GM21825 (cell line): ENCODE results near the gene SIPA1L3.
"Not testable (repeated sequence)": the region's sequence is repeated elsewhere in the genome, so short reads cannot be mapped to it uniquely, and the experiment has no call there.

Experiments used
- ATAC-seq: cut with Tn5 transposase; IDR thresholded peaks from one replicate; pipeline ENCODE4 v1.9.1; 2021; ENCODE audit warnings: mild to moderate bottlenecking, moderate library complexity; ENCODE audit not compliant: unreplicated experiment

The SIPA1L3 gene, protein sequence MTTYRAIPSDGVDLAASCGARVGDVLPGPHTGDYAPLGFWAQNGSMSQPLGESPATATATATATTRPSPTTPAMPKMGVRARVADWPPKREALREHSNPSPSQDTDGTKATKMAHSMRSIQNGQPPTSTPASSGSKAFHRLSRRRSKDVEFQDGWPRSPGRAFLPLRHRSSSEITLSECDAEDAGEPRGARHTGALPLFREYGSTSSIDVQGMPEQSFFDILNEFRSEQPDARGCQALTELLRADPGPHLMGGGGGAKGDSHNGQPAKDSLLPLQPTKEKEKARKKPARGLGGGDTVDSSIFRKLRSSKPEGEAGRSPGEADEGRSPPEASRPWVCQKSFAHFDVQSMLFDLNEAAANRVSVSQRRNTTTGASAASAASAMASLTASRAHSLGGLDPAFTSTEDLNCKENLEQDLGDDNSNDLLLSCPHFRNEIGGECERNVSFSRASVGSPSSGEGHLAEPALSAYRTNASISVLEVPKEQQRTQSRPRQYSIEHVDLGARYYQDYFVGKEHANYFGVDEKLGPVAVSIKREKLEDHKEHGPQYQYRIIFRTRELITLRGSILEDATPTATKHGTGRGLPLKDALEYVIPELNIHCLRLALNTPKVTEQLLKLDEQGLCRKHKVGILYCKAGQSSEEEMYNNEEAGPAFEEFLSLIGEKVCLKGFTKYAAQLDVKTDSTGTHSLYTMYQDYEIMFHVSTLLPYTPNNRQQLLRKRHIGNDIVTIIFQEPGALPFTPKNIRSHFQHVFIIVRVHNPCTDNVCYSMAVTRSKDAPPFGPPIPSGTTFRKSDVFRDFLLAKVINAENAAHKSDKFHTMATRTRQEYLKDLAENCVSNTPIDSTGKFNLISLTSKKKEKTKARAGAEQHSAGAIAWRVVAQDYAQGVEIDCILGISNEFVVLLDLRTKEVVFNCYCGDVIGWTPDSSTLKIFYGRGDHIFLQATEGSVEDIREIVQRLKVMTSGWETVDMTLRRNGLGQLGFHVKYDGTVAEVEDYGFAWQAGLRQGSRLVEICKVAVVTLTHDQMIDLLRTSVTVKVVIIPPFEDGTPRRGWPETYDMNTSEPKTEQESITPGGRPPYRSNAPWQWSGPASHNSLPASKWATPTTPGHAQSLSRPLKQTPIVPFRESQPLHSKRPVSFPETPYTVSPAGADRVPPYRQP (N-terminal part only)

DNA sequence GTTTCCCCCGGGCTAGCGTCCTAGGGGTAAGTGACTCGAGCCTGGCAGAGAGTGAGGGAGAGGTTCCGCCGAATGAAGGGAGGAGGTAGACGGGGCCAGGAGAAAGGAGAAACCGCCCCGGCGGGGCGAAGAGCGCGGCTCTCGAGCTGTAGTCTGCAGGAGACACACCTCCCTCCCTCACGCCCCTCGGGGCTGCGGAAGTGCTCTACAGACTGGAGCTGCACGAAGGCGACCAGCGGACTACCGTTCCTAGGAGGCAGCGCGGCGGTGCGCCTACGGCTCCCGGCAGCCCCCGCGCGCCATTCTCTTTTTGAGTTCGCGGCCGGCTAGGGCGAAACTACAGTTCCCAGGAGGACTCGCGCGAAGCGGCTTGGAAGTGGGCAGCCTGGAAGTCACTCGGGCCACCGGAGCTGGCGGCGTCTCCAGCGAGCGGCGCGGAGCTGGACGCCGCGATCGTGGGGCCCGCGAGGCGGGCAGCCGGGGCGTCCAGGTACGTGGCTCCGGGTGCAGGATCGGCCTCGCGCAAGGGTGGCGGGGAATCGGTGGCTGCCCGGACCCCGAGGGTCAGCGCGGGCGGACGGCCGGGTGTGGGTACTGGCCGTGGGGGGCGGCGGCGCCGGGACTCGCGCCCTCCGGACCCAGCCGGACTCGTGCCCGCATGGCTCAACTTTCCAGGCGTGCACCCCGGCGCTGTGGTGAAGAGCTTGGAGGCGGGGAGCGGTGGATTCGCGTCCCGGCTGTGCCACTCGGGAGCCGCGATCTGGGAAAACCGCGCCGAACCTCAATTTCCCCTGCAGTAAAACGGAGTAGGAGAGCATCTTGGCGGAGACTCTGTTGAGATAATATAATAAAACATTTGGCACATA is at the start of gene SIPA1L3:
Gene SIPA1L3, plus strand, starts transcription at position 340 of the 866 bp plus-strand sequence. CDS start 174,358 bp downstream, outside the sequence.
- peak; percentile 80 for ATAC-seq

DNA sequence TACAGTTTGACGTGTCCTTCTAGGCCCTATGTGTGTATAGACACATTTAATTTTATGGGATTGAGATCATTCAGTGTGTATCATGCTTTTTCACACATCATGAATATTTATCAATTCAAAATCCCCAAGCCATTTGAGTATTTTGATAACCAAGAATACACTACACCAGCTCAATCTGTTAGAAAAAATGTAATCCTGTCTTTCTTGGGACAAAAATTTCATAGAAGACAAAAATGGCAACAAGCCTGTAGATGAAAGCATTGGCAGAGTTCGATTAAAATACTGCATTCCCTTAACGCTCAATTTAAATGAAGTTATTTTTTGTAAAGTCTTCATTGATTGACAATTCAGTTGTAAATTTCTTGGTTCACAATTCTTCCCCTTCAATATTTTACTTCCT is 42.5 kb upstream of the SIPA1L3 start:
- no peak for ATAC-seq

DNA sequence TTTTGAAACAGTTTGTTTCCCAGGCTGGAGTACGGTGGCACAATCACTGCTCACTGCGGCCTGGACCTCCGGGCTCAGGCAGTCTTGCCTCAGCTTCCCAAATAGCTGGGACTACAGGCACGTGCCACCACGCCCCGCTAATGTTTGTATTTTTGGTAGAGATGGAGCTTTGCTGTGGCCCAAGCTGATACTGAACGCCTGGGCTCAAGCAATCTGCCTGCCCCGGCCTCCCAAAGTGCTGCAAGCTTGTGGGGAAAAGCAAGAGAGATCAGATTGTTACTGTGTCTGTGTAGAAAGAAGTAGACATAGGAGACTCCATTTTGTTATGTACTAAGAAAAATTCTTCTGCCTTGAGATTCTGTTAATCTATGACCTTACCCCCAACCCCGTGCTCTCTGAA is 41.1 kb upstream of the SIPA1L3 start:
- not testable (repeated sequence) for ATAC-seq

DNA sequence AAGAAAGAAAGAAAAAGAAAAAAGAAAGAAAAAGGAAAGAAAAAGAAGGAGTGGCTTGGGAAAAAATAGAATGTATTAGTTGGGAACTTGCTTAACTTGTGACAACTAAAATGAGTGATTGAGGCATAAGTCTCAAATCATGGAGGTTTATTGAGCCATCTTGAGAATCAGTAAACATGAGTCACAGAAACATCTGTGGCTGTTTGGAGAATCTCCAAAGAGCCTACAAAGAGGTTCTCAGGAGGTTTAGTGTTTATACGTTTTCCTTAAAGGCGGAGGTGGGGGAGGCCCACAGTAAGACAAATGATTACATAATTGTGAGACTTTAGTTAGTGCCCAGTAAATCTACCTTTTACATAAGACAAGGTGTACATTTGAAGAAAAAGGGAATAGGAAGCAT is 39.2 kb upstream of the SIPA1L3 start:
- no peak for ATAC-seq

DNA sequence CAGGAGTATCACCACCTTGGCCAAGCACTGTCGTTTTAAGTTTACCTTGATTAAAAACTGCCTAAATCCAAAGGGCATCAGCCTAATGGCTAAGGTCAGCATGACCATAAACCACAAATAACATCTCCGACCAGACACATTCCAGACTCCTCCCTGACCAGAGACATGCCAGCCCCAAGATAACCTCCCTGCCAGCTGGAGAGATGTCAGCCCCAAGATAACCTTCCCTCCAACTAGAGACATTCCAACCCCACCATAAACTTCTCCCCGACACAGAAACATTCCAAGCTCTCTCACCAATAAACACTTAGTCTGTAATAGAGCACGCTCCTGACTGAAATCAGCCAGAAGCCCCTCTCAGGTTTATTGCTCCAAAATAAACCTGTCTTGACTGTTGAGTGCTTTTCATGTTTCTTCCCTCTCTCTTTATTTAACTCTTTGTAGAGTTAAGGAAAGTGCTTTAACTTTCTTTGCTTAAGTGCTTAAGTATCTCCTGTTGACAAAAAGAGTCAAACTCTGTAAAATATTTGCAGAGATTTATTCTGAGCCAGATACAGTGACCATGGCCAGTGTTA is 37.2 kb upstream of the SIPA1L3 start:
- no peak for ATAC-seq

DNA sequence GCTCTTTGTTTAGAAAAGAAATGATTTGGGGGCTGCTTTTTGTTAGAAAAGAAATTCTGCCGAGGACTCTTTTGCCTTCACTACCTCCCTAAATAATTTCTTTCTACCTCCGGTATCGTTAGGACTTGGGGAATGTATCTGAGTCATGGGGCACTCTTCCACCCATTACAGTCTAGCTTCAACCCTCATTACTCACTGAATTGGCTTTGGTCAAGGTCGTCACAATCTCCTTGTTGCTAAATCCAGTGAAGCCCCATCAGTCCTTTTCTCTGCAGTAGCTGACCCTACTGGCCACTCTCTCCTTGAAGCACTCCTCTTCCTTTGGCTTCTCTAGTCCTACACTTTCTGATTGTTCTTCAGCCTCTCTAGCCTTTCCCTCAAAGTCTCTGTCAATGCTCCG is 34.6 kb upstream of the SIPA1L3 start:
- no peak for ATAC-seq

DNA sequence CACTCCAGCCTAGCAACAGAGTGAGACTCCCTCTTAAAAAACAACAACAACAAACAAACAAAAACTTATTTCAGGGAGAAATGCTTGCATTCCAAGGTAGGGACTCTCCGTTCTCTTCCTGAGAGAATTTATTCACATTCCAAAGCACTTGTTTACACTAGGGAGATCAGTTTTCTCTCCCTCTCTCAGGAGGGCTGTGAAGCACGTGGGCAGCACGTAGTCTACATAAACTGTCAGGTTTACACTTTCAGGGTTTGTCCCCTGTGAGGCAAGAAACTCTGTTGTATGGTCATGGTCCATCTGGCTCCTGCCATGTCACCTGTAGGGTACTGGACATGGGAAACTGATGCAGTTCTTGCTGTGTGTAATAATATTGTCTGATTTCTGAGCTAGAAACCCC is 32.2 kb upstream of the SIPA1L3 start:
- no peak for ATAC-seq

DNA sequence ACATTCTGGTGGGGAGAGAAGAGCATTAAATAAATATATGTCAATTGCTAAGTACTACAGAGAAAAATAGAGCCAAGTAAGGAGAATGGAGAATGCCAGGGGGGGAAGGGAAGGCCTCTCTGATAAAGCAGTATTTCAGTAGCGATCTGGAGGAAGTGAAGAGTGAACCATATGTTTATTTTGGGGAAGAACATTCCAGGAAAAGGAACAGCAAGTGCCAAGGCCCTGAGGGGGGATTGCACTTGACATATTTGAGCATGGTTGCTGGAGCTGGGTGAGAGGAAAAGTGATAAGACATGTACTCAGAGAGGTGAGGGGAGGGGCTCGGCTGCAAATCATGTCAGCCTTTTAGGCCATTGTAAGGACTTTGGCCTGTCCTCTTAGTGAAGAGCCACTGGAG is 31.0 kb upstream of the SIPA1L3 start:
- no peak for ATAC-seq

DNA sequence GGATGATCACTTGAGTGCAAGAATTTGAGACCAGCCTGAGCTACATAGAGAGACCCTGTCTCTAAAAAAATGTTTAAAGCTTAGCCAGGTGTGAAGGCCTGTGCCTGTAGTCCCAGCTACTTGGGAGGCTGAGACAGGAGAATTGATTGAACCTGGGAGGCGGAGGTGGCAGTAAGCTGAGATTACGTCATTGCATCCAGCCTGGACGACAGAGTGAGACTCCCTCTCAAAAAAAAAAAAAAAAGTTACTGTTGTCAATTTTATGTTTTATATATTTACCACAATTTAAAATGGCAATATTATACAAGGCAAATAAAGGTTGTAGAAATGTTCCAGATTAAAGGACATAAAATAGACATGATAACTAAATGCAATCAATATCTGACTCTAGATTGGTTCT is 29.9 kb upstream of the SIPA1L3 start:
- no peak for ATAC-seq

DNA sequence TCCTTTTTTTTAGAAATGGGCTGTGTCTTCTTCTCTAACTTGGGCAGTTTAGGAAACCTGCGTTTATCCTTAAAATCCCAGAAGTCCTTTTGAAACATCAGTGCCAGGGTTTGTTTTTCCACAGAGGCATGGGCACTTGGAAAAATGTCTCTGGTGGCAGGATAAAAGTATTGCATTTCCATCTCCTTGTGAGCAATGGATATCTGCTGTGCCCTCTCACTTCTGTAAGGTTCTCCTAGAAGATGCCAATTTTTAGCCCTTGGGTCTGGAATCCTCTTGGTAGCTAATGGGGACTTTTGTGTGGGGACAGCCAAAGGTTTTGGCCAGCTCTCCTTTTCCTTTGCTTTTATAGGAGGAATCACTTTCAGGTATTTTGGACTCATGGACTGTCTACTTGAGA is 21.6 kb upstream of the SIPA1L3 start:
- no peak for ATAC-seq

DNA sequence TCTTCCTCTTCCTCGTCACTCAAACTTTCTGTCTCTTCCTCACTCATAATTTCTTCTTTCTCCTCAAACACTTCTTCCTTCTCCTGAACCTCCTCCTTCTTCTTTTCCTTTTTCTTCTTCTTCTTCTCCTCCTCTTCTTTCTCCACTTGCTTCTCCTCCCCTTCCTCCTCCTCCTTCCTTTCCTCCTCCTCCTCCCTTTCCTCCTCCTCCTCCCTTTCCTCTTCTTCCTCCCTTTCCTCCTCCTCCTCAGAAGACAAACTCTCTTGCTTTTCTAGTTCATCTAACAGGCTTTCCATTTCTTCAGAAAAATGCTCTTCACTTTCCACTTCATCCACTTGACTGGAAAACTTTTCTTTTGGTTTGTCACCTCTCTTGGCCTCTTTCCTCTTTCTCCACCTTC is 20.4 kb upstream of the SIPA1L3 start:
- no peak for ATAC-seq

DNA sequence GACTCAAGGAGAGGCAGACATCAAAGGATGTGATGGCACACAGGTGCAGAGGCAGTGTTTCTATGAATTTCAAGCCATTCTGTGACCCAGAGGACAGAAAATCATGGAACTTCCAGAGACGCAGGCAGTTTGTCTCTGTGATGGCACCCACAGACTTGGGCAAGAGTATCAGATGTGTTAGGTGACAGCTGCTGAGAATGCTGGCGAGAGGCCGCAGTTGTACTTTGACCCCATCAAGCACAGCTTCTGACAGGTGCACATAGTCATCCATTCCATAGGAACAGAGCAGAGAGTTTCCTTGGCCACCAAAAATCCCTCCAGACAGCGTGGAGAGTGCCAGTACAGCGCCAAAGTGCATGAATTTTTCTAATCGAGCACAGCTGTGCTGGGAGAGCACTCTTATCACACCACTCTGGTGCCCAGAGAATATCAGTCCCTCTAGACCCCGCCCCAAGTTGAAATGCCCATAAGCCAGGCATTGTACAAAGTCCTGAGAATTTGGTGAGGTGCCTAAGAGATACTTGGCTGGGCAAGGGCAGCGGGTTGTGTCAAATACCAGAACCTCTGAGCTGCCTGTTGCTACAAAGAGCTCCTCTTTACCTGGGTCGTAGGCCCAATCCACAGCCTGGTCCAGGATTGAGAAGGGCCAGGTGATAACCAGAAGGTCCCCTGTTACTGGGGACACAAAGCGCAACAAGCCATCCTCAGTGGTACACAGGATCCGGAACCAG is 13.0 kb upstream of the SIPA1L3 start:
- no peak for ATAC-seq

DNA sequence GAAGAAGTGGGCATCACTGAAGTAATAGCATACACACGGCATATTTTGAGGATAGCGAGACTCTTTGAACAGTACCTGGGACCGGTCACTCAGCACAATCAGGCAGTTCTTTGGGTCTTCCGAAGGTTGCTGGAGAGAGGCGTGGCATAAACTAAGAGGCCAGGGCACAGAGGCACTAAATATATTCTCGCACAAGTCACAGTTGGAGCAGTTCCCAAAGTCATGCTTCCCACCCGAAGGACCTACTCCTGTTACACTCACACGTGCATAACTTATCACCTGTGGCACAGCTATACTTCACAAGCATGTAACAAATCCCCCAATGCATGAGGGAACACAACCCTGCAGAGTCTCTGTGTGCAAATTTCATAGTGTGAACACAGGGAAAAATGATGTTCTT is 10.8 kb upstream of the SIPA1L3 start:
- no peak for ATAC-seq

DNA sequence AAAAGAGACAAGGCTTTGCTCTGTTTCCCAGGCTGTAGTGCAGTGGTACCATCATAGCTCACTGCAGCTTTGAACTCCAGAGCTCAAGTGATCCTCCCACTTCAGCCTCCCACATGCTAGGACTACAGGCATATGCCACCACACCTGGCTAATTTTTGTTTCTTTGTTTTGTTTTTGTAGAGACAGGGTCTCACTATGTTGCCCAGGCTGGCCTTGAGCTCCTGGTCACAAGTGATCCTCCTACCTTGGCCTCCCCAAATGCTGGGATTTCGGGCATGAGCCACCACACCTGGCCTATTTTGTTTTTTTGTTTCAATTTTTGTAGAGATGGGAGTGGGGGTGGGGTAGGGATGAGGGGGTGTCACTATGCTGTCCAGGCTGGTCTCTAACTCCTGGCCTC is 7.6 kb upstream of the SIPA1L3 start:
- ATAC-seq, result no peak

DNA sequence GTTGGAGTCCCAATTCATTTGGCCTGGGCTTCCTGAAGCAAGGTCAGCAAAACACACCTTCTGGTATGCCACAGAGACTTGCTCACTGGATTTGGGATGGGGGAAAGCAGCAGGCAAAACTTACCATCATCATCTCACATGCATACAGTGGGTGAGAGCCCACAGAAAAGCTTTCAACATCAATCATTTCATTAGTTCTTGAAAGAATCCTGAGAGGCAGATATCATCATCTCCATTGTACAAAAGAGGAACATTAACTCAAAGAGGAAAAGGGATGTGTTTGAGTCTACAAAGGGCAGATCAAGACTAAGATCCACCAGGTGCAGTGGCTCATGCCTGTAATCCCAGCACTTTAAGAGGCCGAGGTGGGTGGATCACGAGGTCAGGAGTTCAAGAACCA is 7.0 kb upstream of the SIPA1L3 start:
- no peak for ATAC-seq

DNA sequence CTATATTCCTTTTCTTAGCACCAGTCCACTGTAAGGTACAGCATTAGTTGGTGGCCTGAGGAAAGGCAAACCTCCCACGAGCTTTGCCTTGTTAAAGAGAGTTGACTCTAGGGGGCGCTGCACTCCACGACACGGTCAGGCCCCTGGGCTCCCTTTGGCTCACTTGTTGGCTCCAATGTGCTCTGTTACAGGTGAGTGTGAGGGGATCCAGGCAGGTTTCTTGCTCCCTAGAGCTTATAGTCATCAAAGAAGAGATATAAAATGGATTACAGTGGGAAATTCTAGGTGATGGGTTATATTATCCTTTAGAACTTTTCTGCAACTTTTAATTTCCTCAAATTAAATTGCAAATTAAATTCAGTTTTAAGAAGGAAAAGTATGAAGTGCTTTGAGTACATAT is 4.3 kb upstream of the SIPA1L3 start:
- no peak for ATAC-seq

DNA sequence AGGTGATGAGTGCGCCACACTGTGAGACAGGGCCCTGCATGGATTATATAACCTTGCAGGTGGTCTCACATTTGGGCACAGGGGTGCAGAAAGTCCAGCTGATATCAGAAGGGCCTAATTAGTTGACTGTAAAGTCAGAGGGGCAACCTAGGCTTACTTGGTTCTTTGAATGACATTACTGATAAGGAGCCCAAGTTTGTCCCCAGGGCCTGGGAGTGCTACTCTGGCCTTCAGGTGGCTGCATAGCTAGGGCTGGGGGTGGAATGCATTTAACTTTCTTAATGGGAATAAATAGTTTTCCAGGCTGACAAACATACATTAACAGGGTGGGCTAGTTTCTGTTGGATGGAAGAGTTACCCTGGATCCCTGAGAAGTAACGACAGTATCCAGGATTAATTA is 3.9 kb upstream of the SIPA1L3 start:
- ATAC-seq, result no peak

DNA sequence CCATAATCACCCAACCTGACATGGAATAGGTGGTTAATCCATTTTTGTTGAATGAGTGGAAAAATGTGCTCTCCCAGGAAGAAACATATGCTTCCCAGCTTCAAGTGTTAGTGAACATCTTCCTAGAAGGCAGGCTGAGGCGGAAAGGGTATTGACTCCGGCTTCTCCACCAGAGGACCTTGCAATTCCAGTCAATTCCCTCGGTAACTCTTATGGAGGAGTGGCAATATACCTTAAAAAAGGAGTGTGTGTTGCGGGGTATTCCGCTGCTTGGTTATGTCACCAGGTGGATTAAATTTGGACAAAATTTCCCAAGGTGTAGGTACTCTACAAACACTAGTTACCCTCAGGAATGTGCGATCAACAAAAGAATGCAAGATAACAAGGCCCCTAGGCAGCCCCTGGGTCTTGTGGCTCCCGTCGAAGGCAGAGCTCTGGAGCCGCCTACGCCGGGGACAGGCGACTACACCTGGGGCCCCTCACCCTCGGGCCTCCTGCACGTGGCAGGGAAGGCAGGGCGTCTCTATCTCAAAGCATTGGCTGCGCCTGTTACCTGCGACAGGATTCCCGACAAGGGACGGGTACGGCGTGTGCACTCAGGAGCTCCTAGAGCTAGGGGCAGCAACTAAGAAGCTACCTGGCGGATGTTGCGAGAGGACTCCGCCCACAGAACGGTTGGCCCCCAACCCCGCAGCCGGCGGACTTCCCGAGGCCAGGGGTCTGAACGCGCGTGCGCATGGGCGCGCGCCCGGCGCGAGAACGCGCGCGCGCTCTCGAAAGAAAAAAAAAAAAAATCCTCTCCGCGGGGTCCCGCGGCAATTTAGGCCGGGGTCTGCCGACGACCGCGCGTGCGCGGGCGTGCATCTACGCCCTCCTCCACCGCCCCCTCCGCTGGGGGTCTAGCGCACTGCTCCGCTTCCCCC is 801 bp upstream of the SIPA1L3 start, which contains the start of gene WDR87:
Gene WDR87, minus strand, starts transcription at position 649 of the 923 bp plus-strand sequence. CDS start 8,355 bp downstream, outside the sequence.
- peak; percentile 20 for ATAC-seq
